HG03520 (cell line): ENCODE measurements around the gene COL4A2.

Experiments used
- ATAC-seq: cut with Tn5 transposase; IDR thresholded peaks from one replicate; pipeline ENCODE4 v1.9.1; 2021; ENCODE audit warnings: mild to moderate bottlenecking, moderate library complexity; ENCODE audit not compliant: unreplicated experiment

The COL4A2 gene

GRCh38 chr13:110430391-110431336 lies 123.6 kb downstream of the COL4A2 start:
- no peak for ATAC-seq

GRCh38 chr13:110431425-110432294 lies 124.6 kb downstream of the COL4A2 start:
- no peak for ATAC-seq

GRCh38 chr13:110432522-110432921 lies 125.4 kb downstream of the COL4A2 start:
- no peak for ATAC-seq

DNA sequence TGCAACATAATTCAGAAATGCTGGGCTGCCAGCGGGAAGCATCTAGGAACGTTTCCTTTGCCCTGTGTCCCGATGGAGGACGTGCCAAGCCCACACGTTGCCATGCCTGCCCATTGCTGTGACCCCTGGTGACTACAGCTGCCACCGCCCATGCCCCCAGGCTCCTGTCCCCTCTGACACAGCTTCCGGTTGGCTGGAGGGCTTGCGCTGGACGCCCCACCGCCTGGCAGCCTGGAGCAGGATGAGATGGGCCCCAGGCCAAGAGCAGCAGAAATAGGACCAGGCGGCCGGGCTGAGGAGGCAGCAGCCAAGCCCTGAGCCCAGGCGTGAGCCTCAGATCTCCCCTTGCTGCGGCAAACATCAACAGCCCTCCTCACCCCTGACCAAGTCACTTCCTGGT lies 125.9 kb downstream of the COL4A2 start:
- no peak for ATAC-seq

- no peak for ATAC-seq
Observed at GRCh38 chr13:110434629-110435028, 127.5 kb downstream of the COL4A2 start.

DNA sequence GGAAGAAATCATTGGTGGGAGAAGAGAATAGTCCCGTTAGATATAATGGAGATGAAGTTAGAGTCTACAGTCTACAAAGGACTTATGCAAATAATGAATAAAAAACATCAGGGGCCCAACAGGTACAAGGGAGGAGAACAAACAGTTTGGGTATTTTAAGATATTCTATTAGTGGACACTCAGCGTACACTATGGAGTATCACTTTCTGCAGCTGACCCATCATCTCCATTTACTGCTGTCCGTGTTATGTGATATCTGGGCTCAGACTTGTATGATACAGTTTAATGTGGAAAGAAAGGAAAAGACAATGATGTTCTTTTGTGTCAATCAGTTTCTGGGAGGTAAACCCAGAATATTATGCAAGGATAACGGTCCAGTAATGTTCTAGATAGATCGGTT lies 128.2 kb downstream of the COL4A2 start:
- no peak for ATAC-seq

GRCh38 chr13:110436276-110436675 lies 129.2 kb downstream of the COL4A2 start:
- ATAC-seq: no peak

- no peak for ATAC-seq
Observed at GRCh38 chr13:110436786-110437370, 129.8 kb downstream of the COL4A2 start.

DNA sequence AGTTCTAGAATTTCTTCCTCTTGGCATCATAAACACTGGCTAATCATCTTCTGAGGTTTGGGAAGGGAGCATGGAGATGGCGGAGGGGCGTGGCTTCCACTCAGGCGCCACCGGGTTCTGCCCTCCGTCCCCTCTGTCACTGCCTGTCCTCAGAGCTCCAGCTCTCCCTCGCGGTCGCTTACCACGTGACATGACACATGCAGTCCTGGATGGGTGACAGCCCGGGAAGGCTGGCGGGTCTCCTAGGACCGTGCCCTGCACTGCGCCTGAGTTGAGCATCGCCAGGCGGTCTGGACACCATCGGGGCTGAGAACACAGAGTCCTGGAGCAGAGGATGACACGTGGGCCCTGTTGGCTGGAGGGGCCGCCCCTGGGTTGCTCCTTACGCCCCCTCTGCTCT lies 131.1 kb downstream of the COL4A2 start:
- ATAC-seq: no peak

- no peak for ATAC-seq
Observed at GRCh38 chr13:110438776-110439175, 131.7 kb downstream of the COL4A2 start.

- ATAC-seq: no peak
Observed at GRCh38 chr13:110440946-110441731, 134.1 kb downstream of the COL4A2 start.

DNA sequence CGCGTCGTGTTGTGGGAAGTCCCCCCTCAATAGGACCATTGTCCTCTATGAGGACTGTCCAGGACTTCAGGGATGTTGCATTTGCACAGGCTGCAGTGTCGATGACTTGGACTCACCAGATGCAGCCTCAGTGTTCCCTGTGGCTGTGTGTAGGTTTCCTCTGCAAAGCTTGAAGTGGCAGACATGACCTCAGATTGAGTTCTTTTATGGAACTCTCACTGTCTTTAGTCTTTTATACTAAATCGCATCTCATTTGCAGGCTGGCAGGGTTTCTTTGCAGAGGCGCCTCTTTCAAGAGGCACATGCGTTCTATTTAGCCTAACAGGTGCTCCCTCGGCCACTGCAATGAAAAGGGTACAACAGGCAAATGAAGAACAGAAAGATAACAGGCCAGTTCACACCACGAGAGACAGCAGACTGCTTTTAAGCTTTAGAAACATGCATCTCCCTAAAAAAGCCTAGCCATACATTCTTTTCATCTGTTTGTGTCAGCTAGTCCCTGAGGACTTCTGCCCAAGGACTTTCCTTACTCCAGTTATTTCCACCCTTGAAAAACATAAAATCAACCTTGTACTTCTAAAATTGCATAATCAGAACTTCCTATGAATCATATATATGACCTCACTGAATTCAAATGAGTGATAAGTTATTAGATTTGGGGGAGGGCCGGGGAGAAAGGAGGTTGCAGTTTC lies 136.0 kb downstream of the COL4A2 start:
- ATAC-seq: no peak

DNA sequence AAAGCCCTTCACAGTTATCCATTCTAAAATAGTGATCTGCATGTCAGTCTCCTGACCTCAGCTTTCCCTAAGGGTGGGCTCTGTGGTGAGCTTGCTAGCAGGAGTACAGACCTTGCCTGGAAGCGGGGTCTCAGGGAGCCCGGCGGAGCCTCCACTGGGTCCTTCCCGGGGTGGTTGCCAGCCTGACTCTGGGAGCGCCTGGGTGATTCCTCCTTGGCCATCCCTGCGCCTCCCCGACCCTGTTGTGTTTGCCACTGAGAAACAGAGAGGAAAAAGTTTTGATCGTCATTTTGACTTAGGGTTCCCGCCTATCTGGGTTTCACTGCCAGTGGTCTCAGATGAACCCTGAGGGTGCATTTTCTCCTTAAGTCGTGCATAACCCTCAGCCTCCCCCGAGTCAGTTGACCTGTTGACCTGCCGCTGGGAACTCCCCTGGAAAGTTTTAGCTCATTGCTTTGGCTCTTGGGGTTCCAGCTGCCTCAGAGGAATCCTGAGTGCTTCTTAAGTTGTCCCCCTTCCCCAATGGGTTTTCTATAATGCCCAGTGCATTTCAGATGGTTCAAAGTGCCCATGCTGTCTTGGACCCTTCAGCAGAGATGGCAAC lies 136.6 kb downstream of the COL4A2 start:
- ATAC-seq: peak; percentile 15

- peak; percentile 50 for ATAC-seq
Observed at GRCh38 chr13:110444226-110444653, 137.2 kb downstream of the COL4A2 start.

DNA sequence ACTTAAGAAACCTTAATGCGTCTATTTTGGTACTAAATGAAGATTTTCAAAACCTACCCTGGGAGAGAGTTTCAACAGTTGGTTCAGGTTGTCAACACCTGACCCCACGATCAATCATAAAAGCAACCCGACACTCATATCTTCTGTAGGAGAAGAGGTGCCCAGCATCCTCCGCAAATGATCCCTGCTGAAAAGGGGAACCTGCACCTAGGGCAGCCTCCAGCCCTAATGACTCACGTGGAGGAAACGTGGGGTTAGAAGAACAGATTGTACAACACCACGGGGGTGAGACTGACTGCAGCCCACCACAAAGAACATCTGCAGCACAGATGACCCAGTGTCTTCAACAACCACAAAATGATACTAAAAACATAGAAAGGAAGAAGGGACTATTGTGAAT lies 138.1 kb downstream of the COL4A2 start:
- peak; percentile 38 for ATAC-seq

DNA sequence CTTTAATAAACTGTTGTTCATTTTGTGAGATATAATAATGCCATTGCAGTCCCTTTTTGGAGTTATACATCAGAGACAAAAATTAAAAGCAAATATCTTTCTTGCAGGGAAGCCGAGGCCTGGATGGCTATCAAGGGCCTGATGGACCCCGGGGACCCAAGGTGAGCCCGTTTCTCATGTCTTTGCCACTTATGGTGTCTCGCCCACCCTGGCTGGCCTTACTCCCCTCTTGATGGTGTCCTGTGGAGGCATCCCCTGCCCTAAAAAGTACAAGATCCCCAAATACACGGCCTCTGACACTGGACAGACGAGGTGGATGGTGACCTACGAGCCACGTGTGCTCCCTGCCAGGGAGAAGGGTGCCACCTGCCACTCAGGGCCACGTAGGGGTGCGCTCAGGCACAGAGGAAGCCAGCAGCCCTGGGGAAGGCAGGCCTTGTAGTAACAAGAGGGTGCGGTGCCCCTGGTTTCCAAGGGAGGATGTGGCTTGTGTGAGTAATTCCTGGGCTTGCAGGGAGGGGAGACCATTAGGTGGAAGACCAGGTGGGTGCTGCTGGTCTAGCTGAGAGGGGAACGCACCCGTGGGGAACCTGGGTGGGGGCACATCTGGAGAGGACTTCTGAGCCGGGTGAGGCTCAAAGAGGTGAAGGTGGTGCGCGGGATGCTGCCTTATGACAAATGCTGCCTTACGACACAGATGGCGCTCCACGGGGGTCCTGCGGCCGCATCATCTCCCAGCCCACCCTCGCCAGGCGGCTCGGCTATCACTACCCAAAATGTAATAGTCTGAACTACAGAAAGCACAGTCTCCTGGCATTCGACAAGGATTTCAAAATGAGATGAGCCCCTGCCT lies 138.9 kb downstream of the COL4A2 start:
- no peak for ATAC-seq

- no peak for ATAC-seq
Observed at GRCh38 chr13:110446575-110446890, 139.4 kb downstream of the COL4A2 start.

DNA sequence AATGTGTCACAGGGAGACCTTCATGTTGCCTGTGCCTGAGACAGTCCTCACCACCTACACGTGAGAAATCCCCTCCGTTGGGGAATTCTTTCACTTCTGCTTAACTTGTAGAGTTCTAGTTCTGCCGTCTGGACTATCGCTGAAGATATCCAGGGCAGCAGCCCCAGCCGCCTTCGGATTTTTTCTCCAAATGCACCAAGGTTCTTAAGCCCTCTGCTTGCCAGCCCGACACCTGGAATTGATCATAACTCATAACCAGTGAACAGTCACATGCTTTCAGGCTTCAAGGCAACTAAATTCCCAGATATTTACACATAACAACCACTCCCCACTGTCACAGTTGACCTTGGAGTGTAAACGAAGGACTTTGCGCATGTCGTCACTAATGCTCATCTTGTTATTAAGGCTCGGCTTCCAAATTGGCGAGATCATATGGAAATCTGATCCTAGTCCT lies 140.0 kb downstream of the COL4A2 start:
- peak; percentile 40 for ATAC-seq

DNA sequence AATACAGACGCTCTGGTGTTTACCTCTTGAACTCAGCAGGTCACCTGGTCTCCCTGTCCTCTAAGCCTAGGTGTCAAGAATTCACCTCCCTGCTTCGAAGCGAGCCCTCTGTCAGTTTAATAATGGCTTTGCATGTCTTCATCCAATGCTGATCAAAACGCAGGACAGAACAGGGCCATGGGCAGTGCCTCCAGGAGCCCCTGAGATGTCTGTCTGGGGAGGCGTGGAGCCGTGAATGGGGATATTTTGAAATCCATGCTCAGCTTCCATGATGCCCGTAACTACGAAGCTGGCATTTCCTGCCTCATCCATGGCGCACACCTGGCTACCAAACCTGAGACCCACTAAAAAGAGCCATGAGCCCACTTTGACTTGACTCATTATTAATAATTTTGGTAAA lies 140.7 kb downstream of the COL4A2 start:
- no peak for ATAC-seq
